Measurements from ENCODE around the gene MS4A18.

Gene MS4A18

GRCh38 chr11:60719391-60719790 lies 5.1 kb upstream of the MS4A18 start:
- TF ChIP-seq RAD21 (IDR thresholded peaks at IDR 0.05; ENCODE audit: low read depth) (no peak), TCF12 (IDR thresholded peaks at IDR 0.05; ENCODE audit: low read depth) (no peak), REST (IDR thresholded peaks at IDR 0.05; ENCODE audit: low read depth) (no peak), FOXM1 (IDR thresholded peaks at IDR 0.05; ENCODE audit: borderline replicate concordance, low read depth) (no peak), YY1 (IDR thresholded peaks at IDR 0.05; ENCODE audit: low read depth) (no peak), USF1 (IDR thresholded peaks at IDR 0.05) (no peak), ZBTB7A (IDR thresholded peaks at IDR 0.05; ENCODE audit: low read depth) (no peak), EGR1 (IDR thresholded peaks at IDR 0.05) (no peak), EP300 (IDR thresholded peaks at IDR 0.05; ENCODE audit: borderline replicate concordance) (no peak), TEAD4 (IDR thresholded peaks at IDR 0.05) (no peak), NFIC (IDR thresholded peaks at IDR 0.05) (no peak), CREB1 (IDR thresholded peaks at IDR 0.05; ENCODE audit: low read depth) (no peak), CEBPB (IDR thresholded peaks at IDR 0.05) (no peak), MAX (IDR thresholded peaks at IDR 0.05) (no peak), TAF1 (IDR thresholded peaks at IDR 0.05; ENCODE audit: low read depth) (no peak)

- no peak for TF ChIP-seq EP300 (IDR thresholded peaks at IDR 0.05; ENCODE audit: borderline replicate concordance)
- TF ChIP-seq RAD21 (IDR thresholded peaks at IDR 0.05; ENCODE audit: low read depth): no peak
- TF ChIP-seq NFIC (IDR thresholded peaks at IDR 0.05): no peak
- TF ChIP-seq EGR1 (IDR thresholded peaks at IDR 0.05): no peak
- no peak for TF ChIP-seq CREB1 (IDR thresholded peaks at IDR 0.05; ENCODE audit: low read depth)
- no peak for TF ChIP-seq FOXM1 (IDR thresholded peaks at IDR 0.05; ENCODE audit: borderline replicate concordance, low read depth)
- TF ChIP-seq CEBPB (IDR thresholded peaks at IDR 0.05): no peak
- no peak for TF ChIP-seq TCF12 (IDR thresholded peaks at IDR 0.05; ENCODE audit: low read depth)
- no peak for TF ChIP-seq REST (IDR thresholded peaks at IDR 0.05; ENCODE audit: low read depth)
- TF ChIP-seq MAX (IDR thresholded peaks at IDR 0.05): no peak
- no peak for TF ChIP-seq USF1 (IDR thresholded peaks at IDR 0.05)
- TF ChIP-seq ZBTB7A (IDR thresholded peaks at IDR 0.05; ENCODE audit: low read depth): no peak
- TF ChIP-seq TAF1 (IDR thresholded peaks at IDR 0.05; ENCODE audit: low read depth): no peak
- TF ChIP-seq TEAD4 (IDR thresholded peaks at IDR 0.05): no peak
- TF ChIP-seq YY1 (IDR thresholded peaks at IDR 0.05; ENCODE audit: low read depth): no peak
Measured at GRCh38 chr11:60720460-60720859, 4.1 kb upstream of the MS4A18 start.

- no peak for TF ChIP-seq TEAD4 (IDR thresholded peaks at IDR 0.05)
- TF ChIP-seq USF1 (IDR thresholded peaks at IDR 0.05): no peak
- TF ChIP-seq FOXM1 (IDR thresholded peaks at IDR 0.05; ENCODE audit: borderline replicate concordance, low read depth): no peak
- TF ChIP-seq EGR1 (IDR thresholded peaks at IDR 0.05): no peak
- TF ChIP-seq CREB1 (IDR thresholded peaks at IDR 0.05; ENCODE audit: low read depth): no peak
- TF ChIP-seq YY1 (IDR thresholded peaks at IDR 0.05; ENCODE audit: low read depth): no peak
- TF ChIP-seq MAX (IDR thresholded peaks at IDR 0.05): no peak
- no peak for TF ChIP-seq REST (IDR thresholded peaks at IDR 0.05; ENCODE audit: low read depth)
- TF ChIP-seq RAD21 (IDR thresholded peaks at IDR 0.05; ENCODE audit: low read depth): no peak
- no peak for TF ChIP-seq EP300 (IDR thresholded peaks at IDR 0.05; ENCODE audit: borderline replicate concordance)
- TF ChIP-seq NFIC (IDR thresholded peaks at IDR 0.05): no peak
- TF ChIP-seq TAF1 (IDR thresholded peaks at IDR 0.05; ENCODE audit: low read depth): no peak
- no peak for TF ChIP-seq ZBTB7A (IDR thresholded peaks at IDR 0.05; ENCODE audit: low read depth)
Measured at GRCh38 chr11:60725592-60725991, 1.1 kb downstream of the MS4A18 start.

- no peak for TF ChIP-seq CREB1 (IDR thresholded peaks at IDR 0.05; ENCODE audit: low read depth)
- TF ChIP-seq ZBTB7A (IDR thresholded peaks at IDR 0.05; ENCODE audit: low read depth): no peak
- TF ChIP-seq TEAD4 (IDR thresholded peaks at IDR 0.05): no peak
- no peak for TF ChIP-seq USF1 (IDR thresholded peaks at IDR 0.05)
- no peak for TF ChIP-seq NFIC (IDR thresholded peaks at IDR 0.05)
- TF ChIP-seq CEBPB (IDR thresholded peaks at IDR 0.05): no peak
- no peak for TF ChIP-seq EGR1 (IDR thresholded peaks at IDR 0.05)
- no peak for TF ChIP-seq TAF1 (IDR thresholded peaks at IDR 0.05; ENCODE audit: low read depth)
- no peak for TF ChIP-seq MAX (IDR thresholded peaks at IDR 0.05)
- no peak for TF ChIP-seq REST (IDR thresholded peaks at IDR 0.05; ENCODE audit: low read depth)
- no peak for TF ChIP-seq TCF12 (IDR thresholded peaks at IDR 0.05; ENCODE audit: low read depth)
- TF ChIP-seq YY1 (IDR thresholded peaks at IDR 0.05; ENCODE audit: low read depth): no peak
- TF ChIP-seq RAD21 (IDR thresholded peaks at IDR 0.05; ENCODE audit: low read depth): no peak
- no peak for TF ChIP-seq FOXM1 (IDR thresholded peaks at IDR 0.05; ENCODE audit: borderline replicate concordance, low read depth)
- TF ChIP-seq EP300 (IDR thresholded peaks at IDR 0.05; ENCODE audit: borderline replicate concordance): no peak
Measured at GRCh38 chr11:60731586-60731985, 7.1 kb downstream of the MS4A18 start.

All from Ishikawa (cell line).